ENCODE measurements around the gene HHATL. TPM values are rescaled to one million over a fixed set of nuclear protein-coding genes. Genes with fewer than 3 reads are reported as not detected.
A peak's percentile ranks its signal among the peaks of the same experiment; 100 is the strongest.

HHATL gene
- total and polyA plus RNA-seq, 10 donors = 0.13 to 0.42 TPM; not detected in 8

DNA sequence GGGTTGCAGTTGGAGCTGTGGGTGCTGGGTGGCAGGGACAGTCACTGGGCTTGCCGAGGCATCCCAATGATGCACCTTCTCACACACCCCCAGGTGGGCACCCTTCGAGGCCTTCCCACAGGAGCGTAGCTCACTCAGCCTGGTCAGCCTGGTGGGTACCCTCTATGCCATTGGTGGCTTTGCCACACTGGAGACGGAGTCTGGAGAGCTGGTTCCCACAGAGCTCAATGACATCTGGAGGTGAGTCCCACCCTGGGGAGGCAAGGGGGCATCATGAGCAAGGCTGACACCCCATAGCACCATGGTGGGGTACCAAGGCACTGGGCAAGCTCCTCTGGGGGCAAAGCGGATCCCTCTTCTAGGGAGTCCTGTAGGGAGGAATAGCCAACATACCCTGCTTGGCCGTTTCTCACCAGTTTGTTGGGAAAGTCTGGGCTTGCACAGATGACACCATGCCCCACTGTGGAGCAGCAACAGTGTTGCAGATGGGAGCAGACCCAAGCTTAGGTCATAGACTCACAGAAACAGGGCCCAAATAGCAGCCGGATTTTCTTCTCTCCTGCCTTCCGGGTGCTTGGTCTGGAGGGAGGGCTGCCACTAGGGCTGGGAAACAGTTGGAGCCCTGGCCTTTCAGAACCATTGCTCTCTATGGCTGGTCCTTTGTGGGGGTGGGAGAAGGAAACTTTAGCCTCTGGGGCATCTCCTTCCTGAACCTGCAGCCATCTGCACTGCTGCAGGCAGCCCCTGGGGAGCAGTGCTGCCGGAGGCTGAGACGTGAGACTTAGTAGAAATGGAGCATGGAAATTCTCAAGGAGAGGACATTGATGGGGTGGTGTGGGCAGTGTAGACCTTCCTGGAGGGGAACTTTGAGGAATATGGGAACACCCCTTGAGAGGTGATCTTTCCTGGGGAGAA lies 11.6 kb downstream of the HHATL start:
- H3K4me3 ChIP-seq = no peak overlapping the region
- H3K9me3 ChIP-seq = no peaks in the 10 kb centered on the region
- 70 to 79% (median 77%) methylated on average over 7 to 10 of the region's 10 CpGs for WGBS, 5 donors
- H3K27ac ChIP-seq = no peak overlapping the region
- H3K36me3 ChIP-seq = no peaks in the 10 kb centered on the region
- H3K27me3 ChIP-seq (replicated peaks in 1 of 7) = peaks cover 0 to 16% (median 3%) of the 10 kb centered on the region in 7 donors
- DNase-seq = peak; percentile 54
- TF ChIP-seq CTCF (IDR thresholded peaks at IDR 0.05 in 8 of 11, conservative IDR thresholded peaks at IDR 0.05 in 3 of 11) = no peak
- no peak for TF ChIP-seq POLR2A (IDR thresholded peaks at IDR 0.05)
- no peak for TF ChIP-seq POLR2AphosphoS5 (IDR thresholded peaks at IDR 0.05)
- peaks cover 0 to 3% (median under 1%) of the 10 kb centered on the region in 6 donors for H3K4me1 ChIP-seq
- intact Hi-C loops (cut with DNase I; ENCODE audit: low total_unique reads) = no loop called here

GRCh38 chr3:42690191-42690590 lies 12.4 kb downstream of the HHATL start:
- no peak overlapping the region for H3K27ac ChIP-seq
- H3K9me3 ChIP-seq = no peaks in the 10 kb centered on the region
- no peak overlapping the region for H3K4me3 ChIP-seq
- TF ChIP-seq POLR2A (IDR thresholded peaks at IDR 0.05) (no peak), POLR2AphosphoS5 (IDR thresholded peaks at IDR 0.05) (no peak), CTCF (IDR thresholded peaks at IDR 0.05 in 8 of 11, conservative IDR thresholded peaks at IDR 0.05 in 3 of 11) (no peak)
- 73 to 77% (median 75%) methylated on average over 7 of the region's 7 CpGs for whole genome bisulfite sequencing, 5 donors
- H3K36me3 ChIP-seq = no peaks in the 10 kb centered on the region
- peak; percentile 48 for DNase-seq
- peaks cover 0 to 24% (median 12%) of the 10 kb centered on the region in 7 donors for H3K27me3 ChIP-seq (replicated peaks in 1 of 7)
- peaks cover 0 to 10% (median 3%) of the 10 kb centered on the region in 6 donors for H3K4me1 ChIP-seq
- intact Hi-C loops (cut with DNase I; ENCODE audit: low total_unique reads) = no loop called here

DNA sequence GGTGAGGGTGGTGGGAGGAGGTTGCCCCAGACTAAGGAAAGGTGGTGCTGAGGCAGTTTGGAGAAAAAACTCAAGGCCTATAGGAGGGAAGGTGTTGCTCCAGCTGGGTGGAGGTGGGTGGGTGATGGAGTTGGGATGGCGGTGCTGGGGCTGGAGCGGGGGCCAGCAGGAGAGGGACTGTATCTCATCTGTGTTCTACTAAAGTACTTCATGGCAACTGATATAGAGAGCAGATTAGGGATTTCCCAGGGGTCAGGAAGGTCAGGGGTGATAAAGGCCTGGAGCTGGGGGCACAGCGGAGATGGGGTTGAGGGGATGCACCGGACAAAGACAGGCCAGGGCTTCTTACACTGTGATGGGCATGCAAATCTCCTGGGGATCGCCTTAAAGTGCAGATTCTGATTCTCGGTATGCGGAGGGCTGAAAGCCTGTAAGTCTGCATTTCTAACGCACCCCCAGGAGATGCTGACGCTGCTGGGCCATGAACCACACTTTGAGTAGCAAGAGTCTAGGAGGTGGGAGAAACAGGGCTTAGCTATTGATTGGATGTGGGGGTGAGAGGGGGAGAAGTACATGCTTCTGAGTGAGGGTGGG lies 13.1 kb downstream of the HHATL start:
- 62 to 78% (median 65%) methylated on average over 9 of the region's 9 CpGs for WGBS, 5 donors
- no peaks in the 10 kb centered on the region for H3K36me3 ChIP-seq
- H3K27ac ChIP-seq = no peak overlapping the region
- no peak overlapping the region for H3K4me3 ChIP-seq
- no peaks in the 10 kb centered on the region for H3K9me3 ChIP-seq
- H3K4me1 ChIP-seq = peaks cover 0 to 10% (median 3%) of the 10 kb centered on the region in 6 donors
- H3K27me3 ChIP-seq (replicated peaks in 1 of 7) = peaks cover 0 to 29% (median 12%) of the 10 kb centered on the region in 7 donors
- DNase-seq = peak; percentile 38
- TF ChIP-seq POLR2AphosphoS5 (IDR thresholded peaks at IDR 0.05) (no peak), CTCF (IDR thresholded peaks at IDR 0.05 in 8 of 11, conservative IDR thresholded peaks at IDR 0.05 in 3 of 11) (no peak), POLR2A (IDR thresholded peaks at IDR 0.05) (no peak)
- intact Hi-C loops (cut with DNase I; ENCODE audit: low total_unique reads) = no loop called here
